LoVo (cell line): Measurements from ENCODE around the gene TTC21B.
"Not testable (repeated sequence)": the region's sequence is repeated elsewhere in the genome, so short reads cannot be mapped to it uniquely, and the experiment has no call there.

Experiments used
- DNase-seq: peaks from one replicate; pipeline ENCODE4 v3.0.0-alpha.2; 2016; ENCODE audit warnings: low spot score

The TTC21B gene

GRCh38 chr2:165953655-165954606, at the start of gene TTC21B:
TTC21B (minus strand) TSS chr2:165953776; CDS start chr2:165953705, 71 bp downstream.
- peak; percentile 92 for DNase-seq

DNA sequence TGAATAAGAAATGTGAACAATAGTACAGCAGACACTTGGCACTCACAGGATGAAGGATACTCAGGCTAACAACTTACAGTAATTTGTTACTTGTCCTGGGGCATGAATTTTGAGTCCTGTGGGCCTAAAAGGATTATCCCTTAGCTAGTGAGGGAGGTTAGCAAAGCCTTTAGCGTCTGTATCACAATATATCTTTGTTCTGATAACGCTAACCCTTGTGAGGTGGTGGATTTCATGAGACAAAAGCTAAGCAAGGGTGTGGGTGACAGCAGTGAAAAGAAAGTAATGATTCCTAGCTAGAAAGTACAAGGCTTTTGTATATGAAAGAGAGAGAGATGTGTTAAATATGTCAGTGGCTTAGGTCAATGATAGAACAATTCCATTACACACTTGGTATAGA, 46.8 kb upstream of the TTC21B start:
- DNase-seq, result no peak

- no peak for DNase-seq
These were observed 37.3 kb upstream of the TTC21B start for GRCh38 chr2:165990846-165991245.

DNA sequence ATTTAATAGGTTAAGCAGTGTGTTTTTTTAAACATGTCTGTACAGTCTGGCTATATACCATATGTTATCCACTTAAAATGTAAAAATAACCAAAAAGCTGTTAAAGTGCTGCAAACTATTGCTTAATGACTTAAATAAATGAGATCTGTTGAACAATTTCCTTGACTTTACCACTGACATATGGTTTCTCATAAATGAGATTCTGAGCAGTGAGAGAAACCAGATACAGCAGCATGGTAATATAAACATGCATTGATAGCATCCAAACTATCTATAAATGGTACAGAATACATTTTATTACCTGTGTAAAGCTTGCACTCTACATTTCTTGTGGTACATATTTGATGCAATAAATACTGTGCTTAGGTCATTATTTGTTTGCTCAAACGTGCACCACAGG, 36.3 kb upstream of the TTC21B start:
- no peak for DNase-seq

GRCh38 chr2:165985120-165985519, 31.5 kb upstream of the TTC21B start:
- no peak for DNase-seq

DNA sequence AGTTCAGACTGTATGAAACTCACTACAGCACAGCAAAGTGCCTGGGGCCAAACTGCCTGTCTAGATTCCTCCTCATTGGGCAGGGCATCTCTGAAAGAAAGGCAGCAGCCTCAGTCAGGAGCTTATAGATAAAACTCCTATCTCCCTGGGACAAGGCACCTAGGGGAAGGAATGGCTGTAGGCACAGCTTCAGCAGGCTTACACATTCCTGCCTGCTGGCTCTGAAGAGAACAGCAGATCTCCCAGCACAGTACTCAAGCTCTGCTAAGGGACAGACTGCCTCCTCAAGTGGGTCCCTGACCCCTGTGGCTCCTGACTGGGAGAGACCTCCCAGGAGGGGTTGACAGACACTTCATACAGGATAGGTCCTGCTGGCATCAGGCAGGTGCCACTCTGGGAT, 18.6 kb upstream of the TTC21B start:
- not testable (repeated sequence) for DNase-seq

DNA sequence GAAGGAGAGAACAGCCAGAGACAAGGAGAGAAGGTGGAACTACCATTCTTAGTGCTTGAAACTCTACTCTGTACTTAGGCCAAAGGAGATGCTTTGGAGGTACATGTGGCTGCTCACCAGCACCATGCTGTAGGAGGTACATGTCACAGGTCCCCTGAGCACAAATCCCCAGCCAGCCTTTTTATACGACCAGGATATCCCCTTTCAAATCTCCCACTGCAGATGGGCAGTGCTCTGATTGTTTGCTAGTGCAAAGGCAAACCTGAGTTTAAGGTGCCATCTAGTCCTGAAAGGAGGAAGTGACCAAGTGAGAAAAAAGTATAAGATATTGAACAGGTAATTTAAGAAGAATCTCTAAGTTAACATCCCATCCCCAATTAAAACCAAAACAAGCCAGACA, 17.1 kb upstream of the TTC21B start:
- no peak for DNase-seq

GRCh38 chr2:165969227-165969626, 15.7 kb upstream of the TTC21B start:
- DNase-seq, result no peak

DNA sequence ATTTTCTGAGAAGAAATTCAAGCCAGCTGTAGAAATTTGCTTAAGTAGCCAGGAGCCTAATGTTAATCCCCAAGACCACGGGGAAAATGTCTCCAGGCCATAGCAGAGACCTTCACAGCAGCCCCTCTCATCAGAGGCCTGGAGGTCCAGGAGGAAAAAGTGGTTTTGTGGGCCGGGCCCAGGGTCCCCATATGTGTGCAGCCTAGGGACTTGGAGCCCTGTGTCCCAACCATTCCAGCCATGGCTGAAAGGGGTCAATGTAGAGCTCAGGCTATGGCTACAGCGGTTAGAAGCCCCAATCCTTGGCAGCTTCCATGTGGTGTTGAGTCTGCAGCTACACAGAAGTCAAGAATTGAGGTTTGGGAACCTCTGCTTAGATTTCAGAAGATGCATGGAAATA, 14.2 kb upstream of the TTC21B start:
- no peak for DNase-seq

GRCh38 chr2:165961818-165962217, 8.2 kb upstream of the TTC21B start:
- no peak for DNase-seq

DNA sequence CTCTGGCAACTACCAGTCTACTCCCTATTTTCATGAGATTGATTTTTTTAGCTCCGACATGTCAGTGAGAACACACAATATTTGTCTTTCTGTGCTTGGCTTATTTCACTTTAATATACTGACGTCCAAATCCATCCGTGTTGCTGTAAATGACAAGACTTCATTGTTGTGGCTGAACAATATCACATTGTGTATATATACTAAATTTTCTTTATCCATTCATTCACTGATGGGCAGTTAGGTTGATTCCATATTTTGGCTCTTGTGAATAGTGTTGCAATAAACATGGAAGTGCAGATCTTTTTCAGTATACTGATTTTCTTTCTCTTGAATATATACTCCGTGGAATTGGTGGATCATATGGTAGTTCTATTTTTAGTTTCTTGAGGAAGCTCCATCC, 5.8 kb upstream of the TTC21B start:
- DNase-seq, result no peak

DNA sequence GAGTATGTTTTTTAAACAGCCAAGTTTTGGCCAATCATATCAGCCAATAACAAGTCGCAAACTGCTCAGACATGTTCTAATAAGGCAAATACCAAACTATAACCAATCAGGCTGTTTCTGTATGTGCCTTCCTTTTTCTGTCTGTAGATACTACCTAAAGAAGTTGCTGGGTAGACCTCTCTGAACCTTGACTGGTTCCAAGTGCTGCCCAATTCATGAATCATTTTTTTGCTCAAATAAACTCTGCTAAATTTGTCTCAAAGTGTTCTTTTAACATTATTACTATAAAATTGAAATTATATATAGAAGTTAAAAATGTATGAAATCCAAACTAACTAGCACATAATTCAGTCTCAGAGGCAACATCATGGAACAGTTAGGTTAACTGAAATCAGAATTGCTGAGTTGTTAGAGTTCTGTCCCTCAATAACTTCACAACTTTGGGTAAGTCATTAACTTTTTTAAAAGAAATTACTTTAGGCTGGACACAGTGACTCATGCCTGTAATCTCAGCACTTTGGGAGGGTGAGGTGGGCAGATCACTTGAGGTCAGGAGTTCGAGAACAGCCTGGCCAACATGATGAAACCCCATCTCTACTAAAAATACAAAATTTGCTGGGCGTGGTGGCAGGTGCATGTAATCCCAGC, 4.9 kb upstream of the TTC21B start:
- no peak for DNase-seq

DNA sequence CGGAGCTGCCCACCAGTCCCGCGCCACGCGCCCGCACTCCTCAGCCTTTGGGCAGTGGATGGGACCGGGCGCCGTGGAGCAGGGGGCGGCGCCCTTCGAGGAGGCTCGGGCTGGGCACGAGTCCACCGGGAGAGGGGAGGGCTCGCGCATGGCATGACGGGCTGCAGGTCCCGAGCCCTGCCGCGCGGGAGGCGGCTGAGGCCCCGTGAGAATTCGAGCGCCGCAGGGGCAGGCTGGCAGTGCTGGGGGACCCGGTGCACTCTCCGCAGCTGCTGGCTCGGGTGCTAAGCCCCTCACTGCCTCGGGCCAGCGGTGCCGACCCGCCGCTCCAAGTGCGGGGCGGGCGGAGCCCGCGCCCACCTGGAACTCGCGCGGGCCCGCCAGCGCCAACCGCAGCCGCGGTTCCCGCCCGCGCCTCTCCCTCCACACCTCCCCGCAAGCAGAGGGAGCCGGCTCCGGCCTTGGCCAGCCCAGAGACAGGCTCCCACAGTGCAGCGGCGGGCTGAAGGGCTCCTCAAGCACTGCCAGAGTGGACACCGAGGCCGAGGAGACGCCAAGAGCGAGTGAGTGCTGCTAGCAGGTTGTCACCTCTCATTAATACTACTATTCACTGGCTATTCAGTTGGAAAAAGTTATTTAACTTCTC, 3.6 kb upstream of the TTC21B start:
- no peak for DNase-seq

DNA sequence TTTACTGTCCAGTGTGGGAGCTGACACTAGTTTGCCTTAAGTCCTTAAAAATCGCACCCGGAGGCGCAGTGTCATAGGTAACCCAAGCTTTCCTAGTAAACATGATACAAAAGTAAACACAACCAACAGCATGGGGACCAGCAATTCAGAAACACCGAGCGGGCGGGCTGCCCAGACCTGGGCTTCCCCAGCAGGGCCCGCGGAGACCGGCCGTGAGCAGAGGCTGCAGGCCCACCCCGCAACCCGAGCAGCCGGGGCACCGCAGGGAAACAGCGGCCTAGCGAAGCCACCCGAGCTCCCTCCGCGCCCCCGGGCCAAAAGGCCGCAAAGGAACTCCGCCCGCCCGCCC, 296 bp downstream of the TTC21B start:
- DNase-seq, result no peak

GRCh38 chr2:165952741-165953211, 800 bp downstream of the TTC21B start:
- peak; percentile 2 for DNase-seq

GRCh38 chr2:165952085-165952484, 1.5 kb downstream of the TTC21B start:
- no peak for DNase-seq

- DNase-seq, result no peak
These were observed 3.1 kb downstream of the TTC21B start for GRCh38 chr2:165950438-165950837.

DNA sequence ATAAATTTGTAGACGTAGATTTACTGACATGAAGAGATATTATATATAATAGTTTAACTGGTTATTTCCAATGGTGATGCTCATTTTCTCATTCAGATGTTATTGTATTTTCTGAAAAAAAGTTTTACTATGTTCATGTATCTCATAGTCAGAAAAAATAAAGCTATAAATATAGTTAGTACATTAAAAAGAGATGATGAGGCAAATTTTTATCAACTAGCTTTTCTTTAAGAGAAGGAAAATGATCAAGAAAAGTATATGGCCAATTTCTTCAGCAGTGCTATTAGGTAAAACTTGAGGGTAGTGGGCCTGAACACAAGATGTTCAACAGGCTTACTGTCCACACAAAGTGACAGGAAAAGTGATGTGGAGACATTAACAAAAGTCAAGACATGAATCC, 11.7 kb downstream of the TTC21B start:
- DNase-seq, result no peak

DNA sequence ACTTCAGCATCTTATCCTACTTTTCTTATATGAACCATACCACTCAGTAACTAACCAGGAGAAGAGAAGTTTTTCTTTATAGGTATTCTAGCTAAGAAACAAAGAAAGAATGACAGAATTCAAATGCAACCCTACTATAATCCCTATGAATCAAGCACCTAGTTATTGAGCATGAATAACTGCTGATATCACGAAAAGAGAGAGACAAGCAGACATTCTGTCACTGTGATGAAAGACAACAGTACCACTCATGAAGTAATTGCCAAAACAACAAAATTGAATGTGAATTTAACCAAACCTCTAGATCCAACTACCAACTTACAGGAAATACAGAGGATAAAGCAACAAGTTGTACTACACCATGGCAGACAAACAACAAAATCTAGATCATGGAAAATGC, 15.3 kb downstream of the TTC21B start:
- no peak for DNase-seq

GRCh38 chr2:165933211-165933910, 20.2 kb downstream of the TTC21B start:
- no peak for DNase-seq

DNA sequence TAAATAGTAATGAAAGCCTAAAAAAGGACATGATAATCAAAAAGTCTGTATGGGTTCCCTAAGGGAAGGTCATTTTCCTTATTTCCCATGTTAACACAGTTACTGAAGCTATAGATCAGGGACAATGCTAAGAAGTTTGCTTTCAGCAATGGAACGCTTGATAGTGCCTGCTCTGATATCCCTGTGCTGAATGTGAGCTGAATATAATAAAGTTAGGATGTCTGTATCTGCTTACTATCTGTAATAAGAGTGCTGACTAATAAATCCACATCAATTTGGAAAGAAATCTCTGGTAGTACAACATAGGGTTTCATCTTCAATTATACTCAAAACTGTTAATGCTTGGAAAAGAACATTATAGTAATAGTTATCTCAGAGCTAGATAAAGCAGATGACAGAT, 25.8 kb downstream of the TTC21B start:
- no peak for DNase-seq

DNA sequence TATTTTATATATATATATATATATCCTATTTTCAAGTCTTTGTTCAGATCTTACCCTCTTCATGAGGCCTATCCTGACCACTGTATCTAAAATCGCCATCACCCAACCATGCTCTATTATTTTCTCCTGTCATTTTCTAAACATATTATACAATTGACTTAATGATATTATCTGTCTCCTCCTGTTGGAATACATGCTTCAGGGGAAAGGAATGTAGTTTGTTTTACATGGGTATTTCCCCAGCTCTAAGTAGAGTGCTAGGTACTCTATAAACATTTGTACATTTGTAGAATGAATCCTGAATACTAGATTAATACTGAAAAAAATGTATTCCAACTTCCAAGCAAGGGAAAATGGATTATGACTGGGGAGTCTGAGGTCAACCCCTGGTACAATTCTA, 26.2 kb downstream of the TTC21B start:
- DNase-seq, result no peak
